Measurements from ENCODE around the gene NAE1. TPM values are rescaled to one million over a fixed set of nuclear protein-coding genes. Genes with fewer than 3 reads are reported as not detected.
A peak's percentile ranks its signal among the peaks of the same experiment; 100 is the strongest.

The NAE1 gene
- 10 to 100 TPM; 29.6 to 35.9 (median 31.3) TPM for total RNA-seq
- 10 to 100 TPM; 23.7 to 27.8 TPM for polyA plus RNA-seq
- long read RNA-seq, donor 1, transcript NAE1-201 (20 exons, 1,837 nt), result major isoform, 24 of 33 reads
- long read RNA-seq, donor 1, partial matches to known transcripts, result 1 of 33 reads
- long read RNA-seq, donor 1, other reads (novel, unspliced or antisense), result 5 of 33 reads
- long read RNA-seq, donor 2, transcript NAE1-203 (21 exons, 1,909 nt), result minor isoform, 8 of 60 reads
- long read RNA-seq, donor 2, transcript NAE1-201 (20 exons, 1,837 nt), result major isoform, 37 of 60 reads
- long read RNA-seq, donor 2, partial matches to known transcripts, result 6 of 60 reads
- long read RNA-seq, donor 2, other reads (novel, unspliced or antisense), result 9 of 60 reads
- long read RNA-seq, donor 3, transcript NAE1-203 (21 exons, 1,909 nt), result minor isoform, 5 of 85 reads
- long read RNA-seq, donor 3, transcript NAE1-201 (20 exons, 1,837 nt), result major isoform, 63 of 85 reads
- long read RNA-seq, donor 3, partial matches to known transcripts, result 4 of 85 reads
- long read RNA-seq, donor 3, other reads (novel, unspliced or antisense), result 10 of 85 reads

GRCh38 chr16:66830422-66831404 is at the start of gene NAE1:
Gene NAE1 (minus strand): TSS chr16:66830976. CDS start chr16:66830899, 77 bp downstream.
- Histone ChIP-seq H3K36me3 (peaks cover 0 to 29% (median 2%) of the 10 kb centered on the region in 9 donors), H3K4me3 (peak within 1 kb of the TSS; percentile 77 to 96 (median 86)), H3K4me1 (peaks cover 5 to 25% (median 14%) of the 10 kb centered on the region in 9 donors), H3K27me3 (no peaks in the 10 kb centered on the region), H3K9me3 (no peaks in the 10 kb centered on the region), H3K27ac (peak within 1 kb of the TSS; percentile 46 to 94 (median 90))
- intact Hi-C loops (cut with DNase I), result loop anchor here in 7 of 10 donors (1.0 to 5.0 kb wide), 5 partner anchors 36 to 42 kb away; no protein-coding TSS in a partner anchor
- 1% methylated on average over 75 to 84 of the region's 84 CpGs for WGBS, 2 donors
- DNase-seq (peak; percentile 80 to 92), ATAC-seq (peak; percentile 97 to 99 (median 98))
- peak; percentile 95 to 100 (median 99) for TF ChIP-seq CTCF (IDR thresholded peaks at IDR 0.05)

- Histone ChIP-seq H3K4me3 (no peak overlapping the region), H3K27ac (no peak overlapping the region), H3K4me1 (peaks cover 0 to 37% (median 13%) of the 10 kb centered on the region in 9 donors), H3K27me3 (peaks cover 0 to 5% (median 0%) of the 10 kb centered on the region in 7 donors), H3K36me3 (peaks cover 0 to 2% (median 0%) of the 10 kb centered on the region in 9 donors), H3K9me3 (no peaks in the 10 kb centered on the region)
- intact Hi-C loops (cut with DNase I), result no loop called here
- TF ChIP-seq CTCF (IDR thresholded peaks at IDR 0.05), result no peak
- 65 to 78% methylated on average over 5 of the region's 5 CpGs for WGBS, 2 donors
- no peak for ATAC-seq
- no peak for DNase-seq
These were observed 47.3 kb upstream of the NAE1 start for GRCh38 chr16:66878067-66878466.

GRCh38 chr16:66874079-66874775 is 43.5 kb upstream of the NAE1 start:
- intact Hi-C loops (cut with DNase I), result loop anchor here in 3 of 10 donors (2.0 to 5.0 kb wide), 3 partner anchors 142 to 267 kb away; no protein-coding TSS in a partner anchor
- no peaks in the 10 kb centered on the region for H3K36me3 ChIP-seq
- no peak for DNase-seq
- H3K9me3 ChIP-seq, result no peaks in the 10 kb centered on the region
- no peak overlapping the region for H3K27ac ChIP-seq
- no peak overlapping the region for H3K4me3 ChIP-seq
- no peak for ATAC-seq
- no peak for TF ChIP-seq CTCF (IDR thresholded peaks at IDR 0.05)
- WGBS, 2 donors, result 81 to 82% methylated on average over 1 of the region's 1 CpG
- H3K27me3 ChIP-seq, result peaks cover 0 to 5% (median 0%) of the 10 kb centered on the region in 7 donors
- peaks cover 0 to 29% (median 9%) of the 10 kb centered on the region in 9 donors for H3K4me1 ChIP-seq
